Muscle of leg (tissue), 11 donors: ENCODE results near the gene NR3C2. TPM values are rescaled to one million over a fixed set of nuclear protein-coding genes. Genes with fewer than 3 reads are reported as not detected.

Experiments used
- DNase-seq: peaks from one replicate; pipeline ENCODE4 v3.0.0; 2013
- H3K27ac ChIP-seq: one replicate; pipeline ENCODE4 v1.5.1; 2013; ENCODE audit warnings: mild to moderate bottlenecking, low read length, control low read depth
- H3K27me3 ChIP-seq: one replicate; pipeline ENCODE4 v1.6.1; 2013; ENCODE audit warnings: low read length; ENCODE audit not compliant: control insufficient read depth, insufficient read depth
- H3K36me3 ChIP-seq: one replicate; pipeline ENCODE4 v1.6.1; 2013; ENCODE audit warnings: low read length; ENCODE audit not compliant: control insufficient read depth, insufficient read depth
- H3K4me1 ChIP-seq: one replicate; pipeline ENCODE4 v1.6.1; 2013; ENCODE audit warnings: low read length; ENCODE audit not compliant: control insufficient read depth, insufficient read depth
- H3K4me3 ChIP-seq: one replicate; pipeline ENCODE4 v1.5.1; 2013; ENCODE audit warnings: low read length, control low read depth
- H3K9me3 ChIP-seq: replicated peaks from 2 replicates; pipeline ENCODE4 v1.6.1; 2013; ENCODE audit warnings: low read depth, low read length; ENCODE audit not compliant: control insufficient read depth
- WGBS: methylation state at CpG from one replicate; pipeline ENCODE4 v1.1.5; 2013; ENCODE audit warnings: missing lambda C conversion rate; ENCODE audit not compliant: insufficient coverage; 5-methylcytosine and 5-hydroxymethylcytosine counted together
- polyA plus RNA-seq, 8 donors: library from polyadenylated mRNA; unstranded; fragments of 120-200 nt; gene quantifications; one replicate each; pipeline versions ENCODE4 v1.2.1 to v1.2.3, GENCODE V29; 2013; ENCODE audit warnings: inconsistent platforms in 1 of 8, low replicate concordance in 1 of 8; ENCODE audit not compliant: insufficient read length in 8 of 8, insufficient read depth in 1 of 8
- total RNA-seq: library from RNA; stranded (reverse); fragments of 120-200 nt; gene quantifications from one replicate; pipeline ENCODE4 v1.2.4, GENCODE V29; 2013

The NR3C2 gene
- total and polyA plus RNA-seq, 9 donors: 9.2 to 14.7 (median 12.2) TPM

DNA sequence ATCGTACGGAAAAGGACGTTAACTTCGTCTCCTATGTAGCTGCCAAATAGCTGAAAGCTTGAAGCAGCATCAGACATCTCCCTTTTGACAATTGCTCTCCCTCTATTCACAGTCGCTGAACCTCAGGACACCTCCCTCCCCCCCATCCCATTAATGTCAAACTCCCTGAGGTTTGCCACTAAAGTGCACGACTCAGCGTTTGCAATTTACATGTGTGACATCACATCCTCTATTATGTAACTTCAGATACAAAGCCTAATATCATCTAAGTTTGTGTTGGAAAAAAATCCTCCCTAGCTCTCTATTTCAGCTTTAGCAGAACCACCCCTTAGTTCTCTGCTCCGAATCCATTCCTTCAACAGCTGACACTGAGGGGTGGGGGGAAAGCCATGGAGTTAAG, 5.5 kb upstream of the NR3C2 start:
- peak overlapping the region; percentile 68 for H3K27ac ChIP-seq
- peak overlapping the region; percentile 16 for H3K4me3 ChIP-seq
- H3K27me3 ChIP-seq: peaks cover 13% of the 10 kb centered on the region
- DNase-seq: peak; percentile 68
- H3K36me3 ChIP-seq: no peaks in the 10 kb centered on the region
- peaks cover 10% of the 10 kb centered on the region for H3K4me1 ChIP-seq
- H3K9me3 ChIP-seq: no peaks in the 10 kb centered on the region
- WGBS: 5% methylated on average over 3 of the region's 8 CpGs

DNA sequence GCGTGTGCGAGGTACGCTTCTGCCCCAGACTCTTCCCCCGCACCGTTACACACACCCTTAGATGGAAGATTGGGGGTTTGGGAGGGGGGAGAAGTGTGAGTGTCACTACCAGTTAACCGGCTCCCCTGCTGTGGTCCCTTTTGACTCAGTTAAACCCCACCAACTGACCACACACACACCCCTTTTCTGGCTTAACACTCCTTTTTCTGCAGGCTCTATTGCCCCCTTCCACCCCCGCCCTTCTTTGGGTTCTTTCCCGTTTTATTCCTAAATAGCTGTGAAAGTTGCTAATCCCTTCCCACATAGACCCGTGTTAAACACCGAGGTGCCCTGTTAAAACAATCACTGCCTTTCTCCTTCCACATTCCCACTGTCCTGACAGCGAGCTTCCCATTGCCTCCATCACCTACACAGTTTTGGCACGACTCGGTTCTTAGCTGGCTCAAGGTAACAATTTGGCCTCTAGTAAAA, 3.7 kb upstream of the NR3C2 start:
- H3K9me3 ChIP-seq: no peaks in the 10 kb centered on the region
- peaks cover 15% of the 10 kb centered on the region for H3K4me1 ChIP-seq
- WGBS: 1% methylated on average over 5 of the region's 13 CpGs
- H3K27me3 ChIP-seq: peaks cover 15% of the 10 kb centered on the region
- DNase-seq: peak; percentile 33
- H3K4me3 ChIP-seq: peak overlapping the region; percentile 98
- no peaks in the 10 kb centered on the region for H3K36me3 ChIP-seq
- H3K27ac ChIP-seq: peak overlapping the region; percentile 78

DNA sequence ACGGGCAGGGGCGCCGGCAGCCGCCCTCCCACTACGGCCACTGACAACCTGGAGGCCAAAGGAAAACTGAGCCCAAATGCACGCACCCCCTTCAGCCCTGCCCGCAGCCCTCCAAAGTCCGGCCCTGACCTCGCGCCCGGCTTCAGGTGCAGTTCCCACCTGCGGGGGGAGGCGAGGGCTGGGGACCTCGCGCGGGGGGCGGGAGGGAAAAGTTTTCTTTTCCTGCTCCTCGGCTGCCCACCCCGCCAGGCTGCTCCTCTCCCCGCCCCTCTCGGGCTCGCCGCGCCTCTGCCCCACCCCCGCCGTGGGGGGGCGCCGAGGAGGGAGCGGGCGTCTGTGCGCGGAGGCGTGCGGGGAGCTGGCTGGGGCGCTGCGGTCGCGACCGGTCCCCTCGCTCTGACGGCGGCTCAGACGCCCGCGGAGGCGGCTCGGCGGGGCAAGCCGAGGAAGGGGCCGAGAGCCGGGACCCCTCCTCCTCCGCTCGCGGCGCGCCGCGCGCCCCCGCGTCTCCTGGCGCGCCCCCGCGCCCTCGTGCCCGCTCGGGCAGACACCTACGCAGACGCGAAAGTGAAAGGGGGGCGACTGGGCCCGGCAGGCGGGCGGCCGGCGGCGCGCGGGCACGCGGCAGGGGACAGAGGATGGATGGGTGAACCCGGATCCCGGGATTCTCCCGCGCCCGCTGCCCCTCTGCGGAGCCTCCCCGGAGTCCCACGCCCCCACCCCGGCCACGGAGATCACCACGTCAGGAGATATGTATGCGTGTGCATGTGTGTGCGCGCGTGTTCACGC, 3.1 kb upstream of the NR3C2 start:
- no peaks in the 10 kb centered on the region for H3K9me3 ChIP-seq
- peak; percentile 80 for DNase-seq
- H3K27me3 ChIP-seq: peaks cover 15% of the 10 kb centered on the region
- peak overlapping the region; percentile 80 for H3K27ac ChIP-seq
- H3K4me1 ChIP-seq: peaks cover 15% of the 10 kb centered on the region
- H3K36me3 ChIP-seq: no peaks in the 10 kb centered on the region
- WGBS: under 1% methylated on average over 64 of the region's 98 CpGs
- peak overlapping the region; percentile 98 for H3K4me3 ChIP-seq

DNA sequence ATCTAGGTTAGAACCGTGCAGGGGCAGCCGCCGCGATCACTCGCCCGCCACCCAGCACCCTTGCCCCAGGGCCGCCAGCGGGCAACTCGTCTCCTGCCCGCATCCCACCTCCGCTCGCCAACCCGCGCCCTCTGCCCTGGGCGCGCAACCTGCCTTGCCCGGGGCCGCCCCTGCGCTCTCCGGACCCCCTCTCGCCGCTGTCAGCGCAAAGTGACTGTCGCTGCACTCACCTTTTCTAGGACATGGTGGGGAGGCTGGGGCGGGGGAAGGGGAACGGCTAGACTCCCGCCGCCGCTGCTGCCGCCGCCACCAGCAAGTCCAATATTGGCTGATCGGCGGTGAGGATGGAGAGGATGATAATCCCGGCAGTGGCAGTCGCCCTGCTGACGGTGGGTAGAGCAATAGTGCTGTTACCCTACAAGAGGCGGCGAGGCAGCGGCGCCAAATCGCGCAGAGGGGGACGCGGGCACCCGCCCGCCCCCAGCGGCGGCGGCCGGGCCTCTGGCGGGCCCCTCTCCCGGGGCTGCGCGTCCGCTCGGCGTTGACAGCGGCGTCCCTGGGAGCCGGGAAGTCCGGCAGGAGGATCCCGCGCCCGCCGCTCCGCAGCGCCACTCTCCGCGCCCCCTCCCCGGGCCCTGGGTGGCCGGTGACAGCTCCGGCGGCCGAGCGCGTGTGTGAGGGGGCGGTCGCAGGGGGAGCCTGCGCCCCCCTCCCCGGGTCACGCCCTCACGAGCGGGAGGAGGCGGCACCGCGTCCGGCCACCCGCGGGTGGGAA, 2.3 kb upstream of the NR3C2 start:
- no peaks in the 10 kb centered on the region for H3K9me3 ChIP-seq
- H3K27me3 ChIP-seq: peaks cover 15% of the 10 kb centered on the region
- peaks cover 15% of the 10 kb centered on the region for H3K4me1 ChIP-seq
- WGBS: under 1% methylated on average over 89 of the region's 89 CpGs
- peak overlapping the region; percentile 92 for H3K27ac ChIP-seq
- DNase-seq: peak; percentile 54
- peak overlapping the region; percentile 98 for H3K4me3 ChIP-seq
- no peaks in the 10 kb centered on the region for H3K36me3 ChIP-seq

DNA sequence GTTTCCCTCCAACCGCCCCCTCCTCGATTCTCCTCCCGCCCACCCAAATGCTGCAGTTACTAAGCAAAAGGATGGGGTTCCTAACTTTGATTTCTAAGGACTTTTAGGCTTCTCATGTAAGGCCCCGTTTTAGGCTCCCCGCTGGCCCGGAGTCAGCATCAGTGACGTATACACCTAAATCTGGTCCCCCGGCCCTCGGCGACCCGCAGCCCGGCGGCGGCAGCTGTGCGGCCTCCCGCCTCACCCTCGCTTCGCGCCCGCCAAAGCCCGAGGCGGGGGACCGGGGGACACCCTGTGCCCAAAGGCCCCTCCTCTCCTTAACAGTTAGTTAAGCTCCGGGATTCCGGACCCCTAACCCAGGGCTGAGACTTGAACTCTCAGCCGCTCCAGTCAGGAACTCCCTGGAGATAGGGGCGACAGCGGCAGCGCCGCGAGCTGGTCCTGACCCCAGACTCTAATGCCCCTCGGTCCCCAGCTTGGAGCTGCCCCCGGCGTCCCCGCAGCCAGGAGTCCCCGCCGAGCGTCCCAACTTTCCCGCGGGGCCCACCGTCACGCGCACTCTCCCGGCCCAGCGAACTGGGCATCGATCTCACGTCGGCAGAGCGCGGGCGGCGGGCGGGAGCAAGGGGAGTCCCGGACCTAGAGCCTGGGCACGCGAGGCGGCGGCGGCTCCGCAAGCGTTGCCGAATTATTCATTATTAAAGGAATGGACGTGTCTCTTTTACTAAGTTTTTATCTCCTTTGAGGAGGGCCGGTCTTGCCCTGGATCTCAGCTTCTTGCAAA, 1.5 kb upstream of the NR3C2 start:
- H3K9me3 ChIP-seq: no peaks in the 10 kb centered on the region
- DNase-seq: peak; percentile 59
- no peaks in the 10 kb centered on the region for H3K36me3 ChIP-seq
- H3K27ac ChIP-seq: peak overlapping the region; percentile 92
- peaks cover 15% of the 10 kb centered on the region for H3K27me3 ChIP-seq
- H3K4me1 ChIP-seq: peaks cover 13% of the 10 kb centered on the region
- under 1% methylated on average over 62 of the region's 64 CpGs for WGBS
- peak overlapping the region; percentile 98 for H3K4me3 ChIP-seq

DNA sequence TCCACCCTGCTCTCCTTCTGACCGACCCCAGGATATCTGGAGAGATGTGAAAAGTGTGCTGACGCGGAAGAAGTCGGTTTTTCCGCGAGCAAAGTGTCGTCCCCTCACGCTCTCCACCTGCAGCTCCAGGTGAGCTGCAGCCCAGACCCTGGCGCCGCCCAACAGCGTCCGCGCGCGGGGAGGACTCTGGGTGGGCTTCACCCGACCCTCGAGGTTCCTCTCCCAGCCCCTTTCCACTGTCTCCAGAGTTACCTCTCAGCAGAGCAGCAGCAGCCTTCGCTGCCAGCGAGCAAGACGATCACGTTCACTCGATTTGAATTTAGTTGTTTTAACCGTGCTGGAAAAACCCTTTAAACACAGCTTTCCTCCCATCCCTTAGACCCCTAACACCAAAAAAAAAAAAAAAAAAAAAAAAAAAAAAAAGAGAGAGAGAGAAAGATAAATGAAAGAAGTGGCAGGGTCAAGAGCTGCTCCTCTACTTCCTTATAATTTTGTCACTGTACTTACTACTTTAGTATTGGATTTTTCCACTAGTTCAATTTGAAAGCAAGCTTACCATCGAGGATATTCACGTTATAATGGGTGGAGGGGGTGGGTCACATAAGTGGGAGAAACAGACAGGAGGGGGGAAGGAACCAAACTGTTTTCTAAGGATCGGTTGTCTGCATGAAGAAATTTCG, 758 bp upstream of the NR3C2 start:
- H3K27me3 ChIP-seq: peaks cover 15% of the 10 kb centered on the region
- H3K9me3 ChIP-seq: no peaks in the 10 kb centered on the region
- peak; percentile 62 for DNase-seq
- 0% methylated on average over 16 of the region's 27 CpGs for WGBS
- H3K4me3 ChIP-seq: peak overlapping the region; percentile 98
- H3K27ac ChIP-seq: peak overlapping the region; percentile 92
- no peaks in the 10 kb centered on the region for H3K36me3 ChIP-seq
- H3K4me1 ChIP-seq: peaks cover 13% of the 10 kb centered on the region

DNA sequence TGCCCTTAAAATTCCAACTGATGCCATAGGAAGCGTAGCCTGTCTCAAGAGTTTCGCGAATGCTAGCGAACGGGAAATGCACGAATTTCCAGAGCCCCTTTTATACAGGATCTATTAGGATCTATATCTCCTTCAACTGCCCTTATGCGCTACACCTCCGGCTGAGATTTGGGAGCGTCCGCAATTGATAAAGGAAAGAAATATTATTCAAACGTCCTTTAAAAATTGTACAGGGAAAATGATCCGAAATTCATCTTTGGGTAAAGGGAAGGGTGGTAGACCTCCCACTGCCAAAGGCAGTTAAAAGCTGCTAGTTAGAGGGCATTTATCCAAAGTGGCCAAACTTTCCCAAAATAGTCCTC, 609 bp downstream of the NR3C2 start:
- WGBS: 5% methylated on average over 3 of the region's 12 CpGs
- H3K27me3 ChIP-seq: peaks cover 15% of the 10 kb centered on the region
- no peaks in the 10 kb centered on the region for H3K36me3 ChIP-seq
- H3K4me1 ChIP-seq: peaks cover 10% of the 10 kb centered on the region
- H3K27ac ChIP-seq: peak overlapping the region; percentile 69
- H3K9me3 ChIP-seq: no peaks in the 10 kb centered on the region
- DNase-seq: no peak
- peak overlapping the region; percentile 98 for H3K4me3 ChIP-seq

DNA sequence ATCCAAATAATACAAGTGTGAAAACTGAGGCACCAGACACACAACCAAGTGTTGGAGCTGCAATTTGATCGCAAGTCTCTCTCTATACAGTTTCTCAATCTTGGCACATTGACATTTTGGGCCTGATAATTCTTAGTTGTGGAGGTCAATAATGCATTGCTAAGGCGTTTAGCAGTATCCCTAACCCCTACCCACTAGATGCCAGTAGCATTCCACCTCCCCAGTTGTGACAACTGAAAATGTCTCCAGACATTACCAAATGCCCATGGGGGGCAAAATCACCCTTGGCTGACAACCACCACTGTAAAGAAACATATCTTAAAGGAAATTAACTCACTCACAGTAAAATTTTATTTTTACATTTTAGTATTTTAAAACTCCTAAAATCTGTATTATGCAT, 4.2 kb downstream of the NR3C2 start:
- H3K27me3 ChIP-seq: peaks cover 2% of the 10 kb centered on the region
- H3K36me3 ChIP-seq: peaks cover 9% of the 10 kb centered on the region
- H3K4me3 ChIP-seq: no peak overlapping the region
- DNase-seq: no peak
- peaks cover 10% of the 10 kb centered on the region for H3K4me1 ChIP-seq
- whole genome bisulfite sequencing: no CpG with 5 or more reads among the region's 2 CpGs
- no peaks in the 10 kb centered on the region for H3K9me3 ChIP-seq
- no peak overlapping the region for H3K27ac ChIP-seq

DNA sequence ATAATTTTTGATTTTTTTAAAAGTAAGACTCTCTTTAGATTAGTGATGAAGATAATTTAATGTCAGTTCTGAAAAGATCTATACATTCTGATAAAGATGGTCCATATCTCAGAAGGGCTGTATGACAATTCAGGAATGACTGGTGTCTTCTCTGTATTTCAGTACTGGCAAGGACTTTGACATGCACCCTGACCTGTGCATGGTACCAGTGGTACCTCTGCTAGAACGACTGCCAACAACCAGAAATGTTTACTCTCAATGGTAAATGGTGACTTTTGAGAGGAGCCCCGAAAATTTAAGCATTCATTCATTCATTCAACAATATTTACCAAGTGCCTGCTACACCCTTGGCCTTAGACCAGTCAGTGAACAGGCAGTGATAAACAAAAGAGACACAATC, 4.8 kb downstream of the NR3C2 start:
- Histone ChIP-seq H3K4me3 (no peak overlapping the region), H3K9me3 (no peaks in the 10 kb centered on the region), H3K27me3 (peaks cover 2% of the 10 kb centered on the region), H3K27ac (no peak overlapping the region), H3K4me1 (peaks cover 10% of the 10 kb centered on the region), H3K36me3 (peaks cover 9% of the 10 kb centered on the region)
- 80% methylated on average over 1 of the region's 2 CpGs for WGBS
- no peak for DNase-seq
